ENCODE measurements around the gene UST. TPM values are rescaled to one million over a fixed set of nuclear protein-coding genes. Genes with fewer than 3 reads are reported as not detected.

UST gene
- total RNA-seq, 1 donor from 2014 or later: 0.25 TPM

DNA sequence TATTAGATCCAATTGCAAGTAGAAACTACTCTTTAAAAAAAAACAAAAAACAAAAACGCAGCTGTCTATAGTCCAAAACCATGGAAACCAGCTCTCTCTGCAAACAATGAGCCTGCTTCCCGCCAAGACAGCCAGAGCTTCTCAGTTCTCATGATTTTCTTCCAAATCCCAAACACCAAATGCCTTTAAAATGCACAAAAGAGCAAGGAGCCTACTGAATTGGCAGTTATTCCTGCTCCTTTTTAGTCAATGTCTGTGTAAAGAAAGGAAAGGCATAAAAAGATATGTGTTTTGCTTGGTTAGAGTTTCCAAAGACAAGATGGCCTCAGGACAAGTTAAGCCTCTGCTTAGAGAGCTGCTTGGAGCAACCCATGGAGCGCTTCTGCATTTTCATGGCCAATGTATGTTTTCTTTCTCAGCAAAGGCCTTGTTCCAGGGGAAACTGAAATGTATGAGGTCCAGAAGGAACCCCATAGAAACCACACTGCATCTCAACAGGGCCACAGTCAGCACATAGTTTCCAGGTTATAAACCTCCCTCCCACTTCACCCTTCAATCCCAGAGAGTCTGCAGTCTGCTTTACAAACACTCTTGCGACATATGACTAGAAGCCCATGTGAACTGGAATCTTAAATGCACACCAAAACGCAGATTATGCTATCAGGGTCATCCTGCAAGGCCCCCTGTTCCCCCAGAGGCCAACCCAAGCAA, 361.4 kb downstream of the UST start:
- intact Hi-C loops (cut with micrococcal nuclease): no loop called here

DNA sequence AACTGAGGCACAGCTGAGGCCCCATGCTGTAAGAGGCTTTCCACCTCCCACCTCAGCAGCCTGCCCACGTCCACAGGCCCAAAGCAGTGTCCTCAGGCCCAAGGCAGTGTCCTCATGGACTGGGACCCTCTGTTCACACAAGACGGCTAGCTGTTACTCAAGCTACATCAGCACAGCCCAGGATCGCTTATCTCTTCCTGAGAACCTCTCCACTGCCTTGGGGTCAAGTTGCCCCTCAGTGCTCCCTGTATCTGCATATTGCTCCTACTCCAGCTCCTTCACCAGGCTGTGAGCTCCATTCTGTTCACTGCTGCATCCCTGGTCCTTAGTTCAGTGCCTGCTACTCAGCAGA, 361.9 kb downstream of the UST start:
- intact Hi-C loops (cut with micrococcal nuclease): no loop called here

DNA sequence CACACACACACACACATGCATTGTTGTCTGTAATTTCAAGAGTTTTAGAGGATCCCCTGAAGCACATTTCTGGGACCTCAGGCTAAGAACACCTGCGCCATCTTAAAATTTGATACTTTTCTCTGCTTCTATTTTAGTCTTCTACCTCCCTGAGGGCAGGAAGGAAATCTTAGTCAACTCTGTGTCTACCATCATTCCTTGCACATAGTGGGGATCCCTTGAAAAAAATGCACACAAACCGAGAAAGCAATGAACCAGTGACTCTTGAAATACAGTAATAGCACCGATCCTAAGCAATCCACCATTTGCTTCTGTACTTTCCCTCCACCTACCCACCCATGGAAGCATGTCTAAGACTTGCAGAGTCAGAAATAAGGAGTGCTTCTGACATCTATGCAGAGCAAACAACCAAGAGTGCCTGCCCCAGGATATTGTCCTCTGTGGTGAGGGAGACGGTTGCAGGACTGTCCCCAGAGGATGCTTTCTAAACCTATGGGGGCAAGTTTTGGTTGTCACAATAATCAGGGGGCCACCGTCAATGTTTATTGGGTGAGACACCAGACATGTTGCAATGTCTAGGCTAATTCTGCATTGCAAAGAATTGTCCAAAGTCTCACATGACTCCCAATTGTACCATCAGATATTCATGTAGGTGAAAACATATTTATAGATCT, 362.7 kb downstream of the UST start:
- intact Hi-C loops (cut with micrococcal nuclease): no loop called here

DNA sequence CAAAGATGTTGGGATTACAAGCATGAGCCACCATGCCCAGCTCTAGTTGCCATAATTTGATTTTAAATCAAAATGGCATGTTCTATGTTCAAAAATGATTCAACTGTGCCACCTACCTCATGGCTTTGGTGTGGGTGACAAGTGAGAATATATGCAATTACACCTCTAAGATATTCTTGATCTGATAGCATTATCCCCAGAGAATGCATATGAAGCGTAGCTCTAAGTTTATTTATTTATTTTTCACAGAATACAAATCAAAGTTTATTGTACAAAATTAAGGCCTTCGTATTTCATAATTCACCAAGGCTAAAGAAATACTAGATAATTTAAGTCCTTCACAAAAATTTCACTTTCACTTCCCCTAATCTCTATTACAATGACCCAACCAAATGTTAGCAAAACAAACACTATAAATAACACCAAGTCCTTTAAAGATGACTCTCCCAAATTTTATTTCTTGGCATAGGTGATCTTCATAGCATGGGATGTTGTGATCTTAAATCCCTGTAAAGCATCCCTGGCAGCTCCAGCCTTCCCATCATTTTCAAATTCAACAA, 364.8 kb downstream of the UST start:
- intact Hi-C loops (cut with micrococcal nuclease): no loop called here

- intact Hi-C loops (cut with micrococcal nuclease): no loop called here
These were observed 366.1 kb downstream of the UST start for GRCh38 chr6:149112976-149113375.

DNA sequence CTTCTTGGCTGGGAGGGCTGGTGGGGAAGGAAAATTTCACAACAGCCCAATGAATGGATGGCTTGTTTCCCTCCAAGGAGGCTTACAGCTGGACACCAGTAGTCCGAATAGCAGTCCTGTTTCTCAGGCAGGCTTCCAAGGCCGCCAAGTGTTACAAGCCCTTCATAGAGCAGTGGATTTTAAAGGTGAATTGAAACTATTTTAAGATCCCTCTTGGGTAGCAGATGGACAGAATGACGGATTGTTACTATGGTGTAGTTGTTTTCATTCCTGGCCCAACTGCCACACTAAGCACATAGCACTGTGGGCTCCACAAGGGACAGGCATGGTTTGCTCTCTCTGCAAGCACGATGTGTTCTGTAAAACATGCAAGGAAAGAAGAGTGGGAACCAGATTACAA, 367.3 kb downstream of the UST start:
- intact Hi-C loops (cut with micrococcal nuclease): no loop called here

GRCh38 chr6:149118737-149119653, 372.2 kb downstream of the UST start:
- intact Hi-C loops (cut with micrococcal nuclease): no loop called here

- intact Hi-C loops (cut with micrococcal nuclease): no loop called here
These were observed 376.3 kb downstream of the UST start for GRCh38 chr6:149122850-149123821.

- intact Hi-C loops (cut with micrococcal nuclease): no loop called here
These were observed 378.5 kb downstream of the UST start for GRCh38 chr6:149125309-149125708.

Data from T-helper 2 cell treated with Interferon-gamma antibody and Interleukin-4, amounts not matched to agents 100 ng/mL and 5 ng/mL, for 36 hours (primary cell).